A673 (cell line): Measurements from ENCODE around the gene RASGEF1C. TPM values are rescaled to one million over a fixed set of nuclear protein-coding genes. Genes with fewer than 3 reads are reported as not detected.
"Not testable (repeated sequence)": the region's sequence is repeated elsewhere in the genome, so short reads cannot be mapped to it uniquely, and the experiment has no call there.

Experiments used
- BruUV-seq: library from RNA; stranded (reverse); fragments of 400-500 nt; replicated peaks from 2 replicates; lab custom pipeline; 2021; lab: Mats Ljungman, UMichigan
- CTCF ChIA-PET: fragments of 300-600 bp; sonication (Branson Sonifier 250); formaldehyde crosslinking; loops from one replicate; lab custom pipeline; 2022; ENCODE audit warnings: antibody characterized with exemption; lab: Charles Lee
- POLR2A ChIA-PET: fragments of 300-600 bp; sonication (Branson Sonifier 250); formaldehyde crosslinking; loops from one replicate; lab custom pipeline; 2022; ENCODE audit warnings: antibody characterized with exemption; ENCODE audit not compliant: low non-redundant PET; lab: Charles Lee
- DNase-seq: peaks from one replicate; pipeline ENCODE4 v3.0.0-alpha.2; 2015; ENCODE audit warnings: low spot score
- H3K27ac ChIP-seq: fragments of 200-600 bp; sonication (generic); 2 replicates; pipeline ENCODE4 v1.5.1; 2016; ENCODE audit warnings: mixed run types, low read depth, mild to moderate bottlenecking, mixed read lengths, antibody characterized with exemption, low read length; ENCODE audit not compliant: poor library complexity, severe bottlenecking
- H3K27me3 ChIP-seq: fragments of 200-600 bp; sonication (generic); replicated peaks from 2 replicates; pipeline ENCODE4 v1.6.1; 2017; ENCODE audit warnings: mixed run types, low read depth, mild to moderate bottlenecking, mixed read lengths, antibody characterized with exemption, low read length; ENCODE audit not compliant: insufficient read depth, poor library complexity
- H3K36me3 ChIP-seq: fragments of 200-600 bp; sonication (generic); 2 replicates; pipeline ENCODE4 v1.6.1; 2016; ENCODE audit warnings: mixed run types, mild to moderate bottlenecking, mixed read lengths, antibody characterized with exemption, low read length; ENCODE audit not compliant: insufficient read depth, poor library complexity, severe bottlenecking
- H3K4me1 ChIP-seq: fragments of 200-600 bp; sonication (generic); 2 replicates; pipeline ENCODE4 v1.6.1; 2017; ENCODE audit warnings: mixed run types, mild to moderate bottlenecking, mixed read lengths, antibody characterized with exemption, low read length; ENCODE audit not compliant: insufficient read depth, poor library complexity, severe bottlenecking
- H3K4me3 ChIP-seq: fragments of 200-600 bp; sonication (generic); 2 replicates; pipeline ENCODE4 v1.5.1; 2016; ENCODE audit warnings: low read depth, mixed run types, mild to moderate bottlenecking, mixed read lengths, low read length; ENCODE audit not compliant: poor library complexity, severe bottlenecking
- H3K9me3 ChIP-seq: fragments of 200-600 bp; sonication (generic); 2 replicates; pipeline ENCODE4 v1.6.1; 2016; ENCODE audit warnings: mixed run types, low read depth, mild to moderate bottlenecking, mixed read lengths, antibody characterized with exemption, low read length; ENCODE audit not compliant: poor library complexity, severe bottlenecking
- EZH2 ChIP-seq: fragments of 200-600 bp; sonication (generic); IDR thresholded peaks from 2 replicates; pipeline ENCODE4 v1.6.1; 2017; ENCODE audit warnings: borderline replicate concordance, low read depth, mild to moderate bottlenecking, mixed read lengths, antibody characterized with exemption, low read length; ENCODE audit not compliant: poor library complexity, severe bottlenecking
- intact Hi-C: fragments of 100-400 bp; cut with micrococcal nuclease; formaldehyde crosslinking; loops from one replicate; pipeline ENCODE4 v1.10.0; 2022; ENCODE audit not compliant: unreplicated experiment
- total RNA-seq: library from RNA; stranded (reverse); gene quantifications from 2 replicates; pipeline ENCODE4 v1.2.3, GENCODE V29; 2021
- TF ChIP-seq, protein P1 (sequence below): fragments of 300-800, 200-600 bp; sonication (generic); conservative IDR thresholded peaks from 2 replicates; pipeline ENCODE4 v1.5.1; 2017; ENCODE audit warnings: low read depth, mild to moderate bottlenecking, antibody characterized with exemption, low read length, moderate library complexity, mixed read lengths

RASGEF1C gene
- total RNA-seq, 1 experiment from 2014 or later, result not detected

DNA sequence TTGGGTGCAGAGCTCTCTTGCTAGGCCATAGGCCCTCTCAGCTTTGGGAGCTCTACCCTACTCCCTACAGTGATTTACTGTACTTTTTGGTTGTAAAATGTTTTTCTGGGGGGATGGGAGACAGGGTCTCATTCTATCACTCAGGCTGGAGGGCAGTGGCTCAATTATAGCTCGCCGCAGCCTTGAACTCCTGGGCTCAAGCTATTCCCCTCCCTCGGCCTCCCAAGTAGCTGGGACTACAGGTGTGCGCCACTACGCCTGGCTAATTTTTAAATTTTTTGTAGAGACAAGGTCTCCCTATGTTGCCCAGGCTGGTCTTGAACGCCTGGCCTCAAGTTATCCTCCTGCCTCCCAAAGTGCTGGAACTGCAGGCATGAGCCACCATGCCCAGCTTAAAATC is 115.8 kb downstream of the RASGEF1C start:
- POLR2A ChIA-PET, result no interaction called here
- intact Hi-C loops, result loop anchor here (5.0 kb wide), 1 partner anchor 291 kb away; no protein-coding TSS in a partner anchor
- BruUV-seq, result no TSS peak

GRCh38 chr5:180090769-180091546 is 118.1 kb downstream of the RASGEF1C start:
- Histone ChIP-seq H3K27ac (no peak overlapping the region), H3K9me3 (no peaks in the 10 kb centered on the region), H3K4me3 (peak overlapping the region; percentile 52), H3K4me1 (no peaks in the 10 kb centered on the region), H3K36me3 (no peaks in the 10 kb centered on the region), H3K27me3 (no peaks in the 10 kb centered on the region)
- BruUV-seq, result no TSS peak
- intact Hi-C loops, result loop anchor here (5.0 kb wide), 1 partner anchor 289 kb away; no protein-coding TSS in a partner anchor
- ChIA-PET POLR2A (no interaction called here), CTCF (no interaction called here)
- no peak for TF ChIP-seq EZH2
- TF ChIP-seq, protein P1, sequence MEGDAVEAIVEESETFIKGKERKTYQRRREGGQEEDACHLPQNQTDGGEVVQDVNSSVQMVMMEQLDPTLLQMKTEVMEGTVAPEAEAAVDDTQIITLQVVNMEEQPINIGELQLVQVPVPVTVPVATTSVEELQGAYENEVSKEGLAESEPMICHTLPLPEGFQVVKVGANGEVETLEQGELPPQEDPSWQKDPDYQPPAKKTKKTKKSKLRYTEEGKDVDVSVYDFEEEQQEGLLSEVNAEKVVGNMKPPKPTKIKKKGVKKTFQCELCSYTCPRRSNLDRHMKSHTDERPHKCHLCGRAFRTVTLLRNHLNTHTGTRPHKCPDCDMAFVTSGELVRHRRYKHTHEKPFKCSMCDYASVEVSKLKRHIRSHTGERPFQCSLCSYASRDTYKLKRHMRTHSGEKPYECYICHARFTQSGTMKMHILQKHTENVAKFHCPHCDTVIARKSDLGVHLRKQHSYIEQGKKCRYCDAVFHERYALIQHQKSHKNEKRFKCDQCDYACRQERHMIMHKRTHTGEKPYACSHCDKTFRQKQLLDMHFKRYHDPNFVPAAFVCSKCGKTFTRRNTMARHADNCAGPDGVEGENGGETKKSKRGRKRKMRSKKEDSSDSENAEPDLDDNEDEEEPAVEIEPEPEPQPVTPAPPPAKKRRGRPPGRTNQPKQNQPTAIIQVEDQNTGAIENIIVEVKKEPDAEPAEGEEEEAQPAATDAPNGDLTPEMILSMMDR, result peak; percentile 35; the same call in 1 of the 2 replicates
- DNase-seq, result peak; percentile 43

More for the DNA sequence above, 115.8 kb downstream of the RASGEF1C start:
- H3K9me3 ChIP-seq, result no peaks in the 10 kb centered on the region
- no peak for TF ChIP-seq EZH2
- TF ChIP-seq, protein P1, result no peak
- DNase-seq, result no peak
- CTCF ChIA-PET, result no interaction called here
- H3K27ac ChIP-seq, result no peak overlapping the region
- H3K4me1 ChIP-seq, result no peaks in the 10 kb centered on the region
- no peaks in the 10 kb centered on the region for H3K27me3 ChIP-seq
- H3K36me3 ChIP-seq, result no peaks in the 10 kb centered on the region
- no peak overlapping the region for H3K4me3 ChIP-seq

- DNase-seq, result peak; percentile 75
- ChIA-PET POLR2A (no interaction called here), CTCF (interaction anchor here (0.7 kb wide), 1 partner anchor 185 kb away, joined by 8 read pairs; no protein-coding TSS in a partner anchor)
- Histone ChIP-seq H3K4me3 (peak overlapping the region; percentile 52), H3K27ac (peak overlapping the region; percentile 40), H3K36me3 (no peaks in the 10 kb centered on the region), H3K27me3 (no peaks in the 10 kb centered on the region), H3K4me1 (no peaks in the 10 kb centered on the region), H3K9me3 (no peaks in the 10 kb centered on the region)
- BruUV-seq, result no TSS peak
- intact Hi-C loops, result loop anchor here (5.0 kb wide), 1 partner anchor 288 kb away; no protein-coding TSS in a partner anchor
- no peak for TF ChIP-seq EZH2
- TF ChIP-seq, protein P1, result peak; percentile 71
These were observed 118.8 kb downstream of the RASGEF1C start for GRCh38 chr5:180090098-180090768.

DNA sequence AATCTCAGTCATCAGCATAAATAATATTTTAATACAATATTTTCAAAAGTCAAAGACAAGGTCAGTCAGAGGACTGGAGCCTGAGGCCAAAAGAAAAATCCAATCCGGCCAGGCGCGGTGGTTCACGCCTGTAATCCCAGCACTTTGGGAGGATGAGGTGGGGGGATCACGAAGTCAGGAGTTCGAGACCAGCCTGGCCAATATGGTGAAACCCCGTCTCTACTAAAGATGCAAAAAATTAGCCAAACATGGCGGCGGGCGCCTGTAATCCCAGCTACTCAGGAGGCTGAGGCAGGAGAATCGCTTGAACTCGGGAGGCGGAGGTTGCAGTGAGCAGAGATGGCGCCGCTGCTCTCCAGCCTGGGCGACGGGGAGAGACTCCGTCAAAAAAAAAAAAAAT is 119.4 kb downstream of the RASGEF1C start:
- DNase-seq, H3K4me1 ChIP-seq, H3K9me3 ChIP-seq, H3K27me3 ChIP-seq, BruUV-seq, POLR2A ChIA-PET, H3K4me3 ChIP-seq, H3K36me3 ChIP-seq: not testable (repeated sequence)
- intact Hi-C loops, result loop anchor here (5.0 kb wide), 1 partner anchor 287 kb away; no protein-coding TSS in a partner anchor
- peak overlapping the region; percentile 40 for H3K27ac ChIP-seq
- CTCF ChIA-PET, result interaction anchor here (0.7 kb wide), 1 partner anchor 184 kb away, joined by 8 read pairs; no protein-coding TSS in a partner anchor
